Inflammatory macrophage (primary cell): ENCODE measurements around the gene LINGO1.

Source experiments
- DNase-seq, 2 donors: peaks; one replicate each; pipeline ENCODE4 v3.0.0-alpha.2; 2020 to 2022

LINGO1 gene

GRCh38 chr15:77631745-77632533, 773 bp downstream of the LINGO1 start:
- DNase-seq = no peak

DNA sequence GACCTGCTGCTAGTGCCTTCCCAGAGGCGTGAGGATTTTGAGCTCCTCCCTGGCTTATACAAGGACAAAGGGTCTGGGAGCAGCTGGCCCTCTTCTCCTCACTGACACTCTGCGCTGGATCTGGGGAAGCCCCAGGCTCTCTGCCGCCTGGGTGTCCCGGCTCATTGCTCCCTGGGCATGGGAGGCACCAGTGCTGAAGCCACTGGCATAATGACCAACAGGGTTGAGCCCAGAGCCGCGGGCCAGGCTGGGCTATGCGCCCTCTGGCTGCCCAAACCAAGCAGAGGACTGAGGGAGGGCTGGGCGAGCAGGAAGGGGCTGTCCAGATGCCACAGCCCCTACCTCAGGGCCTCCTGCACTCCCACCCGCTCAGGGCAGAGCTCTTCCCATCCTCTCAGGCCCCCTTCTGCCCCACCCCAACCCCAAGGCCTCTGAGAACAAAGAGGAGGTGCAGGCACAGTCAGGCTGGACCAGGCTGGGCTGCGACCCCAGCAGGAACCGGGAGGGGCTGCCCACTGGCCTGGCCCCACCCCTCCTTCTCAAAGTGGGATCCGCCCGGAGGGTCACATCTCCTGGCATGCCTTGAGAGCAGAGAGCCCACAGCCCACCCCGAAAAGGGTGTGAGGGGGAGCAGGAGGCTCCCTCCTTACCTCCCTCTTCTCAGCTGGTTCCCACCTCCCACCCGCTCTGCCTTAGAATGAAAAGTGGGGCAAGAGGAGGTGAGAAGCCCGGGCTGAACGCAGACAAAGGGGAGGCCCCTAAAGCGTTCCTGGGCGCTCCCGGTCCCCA, 1.6 kb downstream of the LINGO1 start:
- no peak for DNase-seq

DNA sequence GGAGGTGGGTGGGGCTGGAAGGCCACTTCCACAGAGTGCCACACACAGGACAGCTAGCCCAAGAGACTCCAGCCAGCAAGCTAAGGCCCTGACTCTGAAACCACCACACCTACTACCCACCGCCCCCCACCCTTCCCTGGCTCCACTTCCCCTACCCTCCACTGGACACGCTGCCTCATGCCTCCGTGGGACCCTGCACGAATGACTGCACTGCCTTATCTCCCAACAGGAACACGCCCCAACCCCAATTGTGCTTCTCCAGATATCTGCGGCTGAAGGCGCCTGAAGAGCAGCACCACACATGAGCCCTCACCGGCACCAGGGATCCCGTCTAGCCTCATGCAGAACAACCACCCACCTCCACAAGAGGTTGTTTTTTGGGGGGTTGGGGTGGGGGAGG, 2.7 kb downstream of the LINGO1 start:
- DNase-seq = no peak

GRCh38 chr15:77629070-77630030, 3.4 kb downstream of the LINGO1 start:
- DNase-seq = no peak

GRCh38 chr15:77628010-77628409, 4.7 kb downstream of the LINGO1 start:
- no peak for DNase-seq

- DNase-seq = no peak
Measured at GRCh38 chr15:77627581-77627980, 5.1 kb downstream of the LINGO1 start.

GRCh38 chr15:77627067-77627466, 5.6 kb downstream of the LINGO1 start:
- DNase-seq = no peak

DNA sequence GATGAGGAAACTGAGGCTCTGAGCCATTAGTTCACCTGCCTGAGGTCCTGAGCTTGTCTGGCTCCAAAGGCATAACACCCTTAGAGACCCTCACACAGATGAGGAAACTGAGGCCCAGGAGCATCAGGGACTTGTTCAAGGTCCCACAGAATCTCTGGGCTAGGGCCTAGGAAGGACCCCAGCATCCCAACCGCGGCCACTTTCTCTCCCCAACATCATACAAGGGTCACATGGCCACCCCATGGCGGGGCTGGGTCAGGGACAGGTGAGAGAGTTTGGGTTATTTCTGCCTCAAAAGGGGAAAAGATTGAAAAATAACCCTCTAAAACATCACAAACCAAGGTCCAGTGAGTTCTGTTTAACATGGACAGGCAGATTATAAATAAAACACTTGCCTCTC, 6.7 kb downstream of the LINGO1 start:
- DNase-seq = no peak

- DNase-seq = no peak
Measured at GRCh38 chr15:77625376-77625775, 7.3 kb downstream of the LINGO1 start.

GRCh38 chr15:77624868-77625267, 7.8 kb downstream of the LINGO1 start:
- DNase-seq = no peak

- no peak for DNase-seq
Measured at GRCh38 chr15:77623755-77624524, 8.8 kb downstream of the LINGO1 start.

GRCh38 chr15:77622934-77623754, 9.6 kb downstream of the LINGO1 start:
- DNase-seq = no peak

- DNase-seq = no peak
Measured at GRCh38 chr15:77622209-77622933, 10.3 kb downstream of the LINGO1 start.

- DNase-seq = no peak
Measured at GRCh38 chr15:77621847-77622208, 10.9 kb downstream of the LINGO1 start.

GRCh38 chr15:77620960-77621647, 11.6 kb downstream of the LINGO1 start:
- DNase-seq = no peak

- no peak for DNase-seq
Measured at GRCh38 chr15:77620297-77620696, 12.4 kb downstream of the LINGO1 start.

GRCh38 chr15:77619883-77620282, 12.8 kb downstream of the LINGO1 start:
- DNase-seq = no peak

DNA sequence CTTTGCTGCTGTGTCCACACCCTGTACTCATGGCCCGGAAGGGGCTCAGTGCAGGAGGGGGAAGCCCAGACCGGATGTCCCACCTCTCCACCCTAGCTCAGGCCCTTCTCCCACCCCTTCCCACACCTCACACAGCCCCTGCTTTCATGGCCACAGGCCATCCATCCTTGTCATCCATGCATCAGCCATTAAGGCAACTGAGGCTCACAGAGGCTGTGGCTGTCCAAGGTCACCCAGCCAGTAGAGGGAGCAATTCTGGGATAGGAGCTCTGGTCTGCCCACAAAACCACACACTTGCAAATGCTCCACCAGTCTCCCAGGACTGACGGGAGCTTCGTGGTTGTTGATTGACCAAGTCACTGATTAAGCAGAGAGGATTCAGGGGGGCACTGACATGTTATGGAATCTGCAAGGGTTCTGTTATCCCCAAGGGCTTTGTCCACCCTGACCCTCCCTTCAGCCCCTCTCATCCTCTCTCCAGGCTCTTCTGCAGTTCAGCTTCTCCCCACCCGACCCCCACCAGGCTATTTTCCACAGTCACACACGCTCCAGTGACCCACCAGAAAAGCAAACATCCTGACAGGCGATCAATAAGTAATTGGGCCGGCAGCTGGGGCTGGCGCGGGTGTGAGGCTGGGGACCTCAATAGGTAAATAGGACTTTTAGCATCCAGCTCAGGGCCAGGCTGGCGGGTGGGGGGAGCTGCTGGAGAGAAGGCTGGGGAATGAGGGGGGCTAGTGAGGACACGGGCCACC, 15.1 kb downstream of the LINGO1 start:
- peak; percentile 10 to 46 for DNase-seq

DNA sequence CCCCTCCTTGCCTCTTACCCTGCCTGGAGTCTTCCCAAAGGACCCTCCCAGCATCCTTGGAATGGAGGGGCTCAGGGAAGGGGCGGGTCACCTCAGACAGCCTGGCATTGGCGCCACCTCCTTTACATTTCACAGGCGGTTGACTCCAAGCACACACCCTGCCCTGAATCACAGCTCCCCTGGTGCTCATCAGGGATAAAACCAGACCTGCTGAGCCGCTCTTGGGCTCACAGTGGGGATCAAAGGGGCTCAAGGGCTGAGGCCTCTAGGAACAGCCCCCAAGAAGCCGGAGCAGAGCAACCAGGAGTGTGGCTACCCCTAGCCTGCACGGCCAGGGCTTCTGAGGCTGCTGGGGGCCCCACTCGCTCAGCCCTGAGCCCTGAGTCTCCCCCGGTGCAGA, 16.6 kb downstream of the LINGO1 start:
- no peak for DNase-seq
